GM18951 (cell line): ENCODE measurements around the gene PLIN3.
"Not testable (repeated sequence)": the region's sequence is repeated elsewhere in the genome, so short reads cannot be mapped to it uniquely, and the experiment has no call there.

Experiments used
- POLR2A ChIP-seq: IDR thresholded peaks from 4 replicates; pipeline ENCODE4 v1.6.1; 2011; ENCODE audit warnings: mild to moderate bottlenecking; ENCODE audit not compliant: insufficient read length, insufficient read depth; ENCODE audit errors: extremely low read depth
- in situ Hi-C: fragments of 300-500 bp; cut with MboI; formaldehyde crosslinking; loops from one replicate; pipeline ENCODE4 v1.12.0; 2022; ENCODE audit warnings: low sequenced_read_pairs, mixed read lengths, inconsistent platforms; ENCODE audit not compliant: unreplicated experiment

The PLIN3 gene

GRCh38 chr19:4851551-4852290, 15.7 kb downstream of the PLIN3 start:
- in situ Hi-C loops = loop anchor here (10.0 kb wide), 1 partner anchor 47 kb away; no protein-coding TSS in a partner anchor

GRCh38 chr19:4849019-4849418, 18.4 kb downstream of the PLIN3 start:
- no peak for TF ChIP-seq POLR2A
- in situ Hi-C loops = no loop called here

More at GRCh38 chr19:4851551-4852290, 15.7 kb downstream of the PLIN3 start:
- no peak for TF ChIP-seq POLR2A

DNA sequence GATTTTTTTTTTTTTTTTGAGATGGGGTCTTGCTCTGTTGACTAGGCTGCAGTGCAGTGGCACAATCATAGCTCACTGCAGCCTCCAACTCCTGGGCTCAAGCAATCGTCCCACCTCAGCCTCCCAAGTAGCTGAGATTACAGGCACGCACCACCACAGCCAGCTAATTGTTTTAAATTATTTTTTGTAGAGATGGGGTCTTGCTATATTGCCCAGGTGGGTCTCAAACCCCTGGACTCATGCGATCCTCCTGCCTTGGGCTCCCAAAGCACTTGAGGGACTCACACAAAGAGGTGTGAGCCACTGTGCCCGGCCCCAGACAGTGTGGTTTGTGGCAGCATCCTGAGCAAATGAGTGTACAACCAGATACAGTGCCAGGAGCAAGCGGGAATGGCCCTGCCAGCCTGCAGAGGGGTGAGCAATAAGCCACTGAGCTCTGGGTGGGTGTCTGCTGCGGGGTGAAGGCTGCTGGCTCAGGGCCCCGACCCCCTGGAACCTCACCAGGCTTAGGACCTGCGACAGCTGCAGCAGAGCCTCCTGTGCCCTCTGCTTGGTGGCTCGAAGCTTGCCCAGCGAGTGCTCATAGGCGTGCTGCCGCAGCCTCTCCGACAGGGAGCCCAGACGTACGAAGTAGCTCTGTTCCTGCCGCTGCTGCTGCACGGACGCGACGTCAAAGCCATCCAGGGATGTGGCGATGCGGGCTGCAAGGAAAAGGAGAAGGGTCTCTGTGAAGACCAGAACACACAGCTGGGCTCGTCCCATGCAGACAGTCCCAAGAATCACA, 20.1 kb downstream of the PLIN3 start:
- in situ Hi-C loops = no loop called here
- no peak for TF ChIP-seq POLR2A

DNA sequence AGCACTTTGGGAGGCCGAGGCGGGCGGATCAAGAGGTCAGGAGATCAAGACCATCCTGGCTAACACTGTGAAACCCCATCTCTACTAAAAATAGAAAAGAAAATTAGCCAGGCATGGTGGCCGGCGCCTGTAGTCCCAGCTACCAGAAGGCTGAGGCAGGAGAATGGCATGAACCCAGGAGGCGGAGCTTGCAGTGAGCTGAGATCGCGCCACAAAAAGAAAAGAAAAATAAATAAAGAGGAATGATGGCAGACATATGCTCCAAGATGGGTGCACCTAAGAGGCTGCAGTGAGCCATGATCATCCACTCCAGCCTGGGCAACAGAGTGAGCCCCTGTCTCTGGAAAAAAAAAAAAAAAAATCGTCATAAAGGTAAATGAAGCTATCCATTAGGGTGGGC, 21.5 kb downstream of the PLIN3 start:
- in situ Hi-C loops = not testable (repeated sequence)

DNA sequence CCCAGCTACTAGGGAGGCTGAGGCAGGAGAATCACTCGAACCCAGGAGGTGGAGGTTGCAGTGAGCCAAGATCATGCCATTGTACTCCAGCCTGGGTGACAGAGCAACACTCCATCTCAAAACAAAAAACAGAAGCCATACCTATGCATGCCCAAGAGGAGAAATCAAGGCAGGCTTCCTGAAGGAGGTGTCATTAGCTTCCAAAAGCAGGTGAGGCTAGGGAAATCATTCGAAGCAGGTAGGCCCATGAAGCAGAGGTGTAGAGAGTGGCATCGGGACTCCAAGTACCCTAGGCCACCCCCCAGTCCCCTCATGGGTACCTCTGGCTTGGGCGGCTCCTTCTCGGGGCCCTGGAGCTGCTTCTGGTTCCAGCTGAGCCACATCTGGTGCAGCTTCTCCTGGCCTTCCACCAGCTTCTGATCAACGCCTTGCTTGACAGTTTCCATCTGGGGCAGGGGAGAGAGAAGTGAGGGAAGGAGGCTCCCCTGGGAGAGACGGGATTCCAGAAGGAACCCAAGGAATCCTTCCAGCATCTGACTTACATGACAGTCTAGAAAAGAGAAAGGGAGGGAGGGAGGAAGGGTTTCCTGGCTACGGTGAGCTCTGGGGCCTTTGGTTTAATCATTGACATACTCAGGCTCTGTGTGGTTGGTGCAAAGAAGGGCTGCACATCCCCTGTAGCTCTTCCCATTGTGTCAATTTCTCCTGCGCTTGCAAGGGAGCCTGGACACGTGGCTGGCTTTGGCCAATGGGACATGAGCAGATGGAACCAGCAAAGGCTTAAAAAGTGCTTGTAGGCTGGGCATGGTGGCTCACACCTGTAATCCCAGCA, 22.9 kb downstream of the PLIN3 start:
- in situ Hi-C loops = no loop called here
- no peak for TF ChIP-seq POLR2A

- in situ Hi-C loops = no loop called here
- TF ChIP-seq POLR2A = no peak
Observed at GRCh38 chr19:4843647-4843965, 23.9 kb downstream of the PLIN3 start.

DNA sequence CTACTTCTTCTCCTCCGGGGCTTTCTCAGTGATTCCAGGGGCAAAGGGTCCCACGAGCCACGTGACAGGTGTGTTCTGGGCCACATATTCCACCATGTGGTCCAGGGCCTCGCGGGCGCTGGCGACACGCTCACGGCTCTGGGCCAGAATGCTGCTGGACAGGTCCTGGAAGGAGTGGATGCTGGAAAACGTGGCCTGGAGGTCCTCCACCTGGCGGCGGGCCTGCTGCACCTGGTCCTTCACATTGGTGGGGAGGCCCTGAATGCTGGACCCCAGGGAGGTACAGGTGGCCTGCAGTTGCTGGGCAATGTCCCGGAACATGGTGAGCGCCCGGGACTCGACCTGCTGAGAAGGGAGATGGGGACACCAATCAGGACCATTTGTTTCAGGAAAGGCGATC, 28.3 kb downstream of the PLIN3 start:
- TF ChIP-seq POLR2A = no peak
- in situ Hi-C loops = no loop called here

DNA sequence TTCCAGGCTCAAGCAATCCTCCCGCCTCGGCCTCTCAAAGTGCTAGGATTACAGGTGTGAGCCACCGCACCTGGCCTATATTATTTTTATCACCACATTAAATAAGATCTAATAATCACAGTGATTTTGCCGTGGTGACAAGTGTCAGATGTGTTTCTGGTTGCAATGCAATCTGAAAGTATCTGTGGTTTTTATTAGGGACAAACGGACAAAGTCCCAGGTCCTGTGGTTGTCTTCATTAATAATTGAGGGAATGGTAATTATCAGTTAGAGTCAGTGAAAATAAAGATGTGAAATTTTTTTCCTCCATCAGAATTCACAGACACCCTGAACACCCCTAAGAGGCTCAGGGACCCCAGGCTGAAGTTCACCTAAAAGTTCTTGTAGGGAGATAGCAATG, 34.7 kb downstream of the PLIN3 start:
- no peak for TF ChIP-seq POLR2A
- in situ Hi-C loops = no loop called here

- in situ Hi-C loops = not testable (repeated sequence)
Observed at GRCh38 chr19:4831979-4832340, 35.5 kb downstream of the PLIN3 start.

- peak; percentile 88 for TF ChIP-seq POLR2A
- in situ Hi-C loops = no loop called here
Observed at GRCh38 chr19:4831304-4831978, 36.0 kb downstream of the PLIN3 start, which contains the start of gene TICAM1. Gene TICAM1, minus strand, starts transcription at chr19:4831712. Its CDS starts 13,335 bp downstream, at chr19:4818377.

GRCh38 chr19:4830768-4831265, 36.6 kb downstream of the PLIN3 start:
- no peak for TF ChIP-seq POLR2A
- in situ Hi-C loops = no loop called here

DNA sequence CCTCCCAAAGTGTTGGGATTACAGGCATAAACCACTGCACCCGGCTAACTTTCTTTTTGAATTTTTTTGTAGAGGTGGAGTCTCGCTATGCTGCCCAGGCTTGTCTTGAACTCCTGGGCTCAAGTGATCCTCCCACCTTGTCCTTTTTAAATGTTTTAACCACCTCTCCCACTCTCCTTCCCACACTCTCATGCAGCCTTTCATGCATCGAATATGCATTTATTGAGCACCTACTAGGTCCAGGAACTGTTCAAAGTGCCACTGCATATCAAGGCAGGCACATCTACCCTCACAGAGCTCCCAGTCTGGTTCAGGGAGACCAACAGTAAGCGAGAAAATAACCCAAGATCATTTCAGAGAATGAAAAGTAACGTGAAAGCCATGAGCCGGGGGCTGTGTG, 37.1 kb downstream of the PLIN3 start:
- TF ChIP-seq POLR2A = no peak
- in situ Hi-C loops = no loop called here
